ENCODE measurements around the gene XYLT1.
"Not testable (repeated sequence)": the region's sequence is repeated elsewhere in the genome, so short reads cannot be mapped to it uniquely, and the experiment has no call there.

Gene XYLT1

DNA sequence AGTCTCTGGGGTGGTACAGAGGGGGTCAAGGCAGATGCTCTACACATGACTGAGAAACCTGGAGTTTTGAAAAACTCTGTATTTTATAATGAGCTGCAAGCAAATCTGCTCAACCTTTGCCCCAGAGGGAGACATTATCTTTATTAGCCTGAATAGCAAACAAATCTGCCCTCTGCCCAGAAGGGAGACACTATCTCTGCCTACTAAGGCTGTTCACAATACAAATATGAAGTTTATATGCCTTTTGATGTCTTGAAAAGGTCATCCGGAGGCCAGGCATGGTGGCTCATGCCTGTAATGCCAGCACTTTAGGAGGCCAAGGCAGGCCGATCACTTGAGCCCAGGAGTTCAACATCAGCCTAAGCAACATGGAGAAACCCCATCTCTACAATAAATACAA is 11.0 kb upstream of the XYLT1 start:
- Histone ChIP-seq H3K36me3 (ENCODE audit: control insufficient read depth, low read length) (no peaks in the 10 kb centered on the region), H3K9me2 (replicated peaks; ENCODE audit: control insufficient read depth, low read length) (no peaks in the 10 kb centered on the region), H3K27ac (ENCODE audit: low read depth, low read length) (no peak overlapping the region), H3K27me3 (ENCODE audit: control insufficient read depth, low read length) (peaks cover 14% of the 10 kb centered on the region), H3K4me3 (ENCODE audit: low read length) (no peak overlapping the region), H3K9me3 (ENCODE audit: control insufficient read depth, insufficient read depth, low read length) (no peaks in the 10 kb centered on the region), H3K4me1 (ENCODE audit: control insufficient read depth, low read length) (peaks cover 2% of the 10 kb centered on the region), H4K20me1 (ENCODE audit: control insufficient read depth, insufficient read depth, low read depth, low read length) (no peaks in the 10 kb centered on the region), H3K79me2 (ENCODE audit: control insufficient read depth, low read length) (no peaks in the 10 kb centered on the region), H3F3A (ENCODE audit: control insufficient read depth, insufficient read depth) (no peaks in the 10 kb centered on the region), H3K4me2 (ENCODE audit: low read length) (no peak overlapping the region)
- TF ChIP-seq, protein P1, sequence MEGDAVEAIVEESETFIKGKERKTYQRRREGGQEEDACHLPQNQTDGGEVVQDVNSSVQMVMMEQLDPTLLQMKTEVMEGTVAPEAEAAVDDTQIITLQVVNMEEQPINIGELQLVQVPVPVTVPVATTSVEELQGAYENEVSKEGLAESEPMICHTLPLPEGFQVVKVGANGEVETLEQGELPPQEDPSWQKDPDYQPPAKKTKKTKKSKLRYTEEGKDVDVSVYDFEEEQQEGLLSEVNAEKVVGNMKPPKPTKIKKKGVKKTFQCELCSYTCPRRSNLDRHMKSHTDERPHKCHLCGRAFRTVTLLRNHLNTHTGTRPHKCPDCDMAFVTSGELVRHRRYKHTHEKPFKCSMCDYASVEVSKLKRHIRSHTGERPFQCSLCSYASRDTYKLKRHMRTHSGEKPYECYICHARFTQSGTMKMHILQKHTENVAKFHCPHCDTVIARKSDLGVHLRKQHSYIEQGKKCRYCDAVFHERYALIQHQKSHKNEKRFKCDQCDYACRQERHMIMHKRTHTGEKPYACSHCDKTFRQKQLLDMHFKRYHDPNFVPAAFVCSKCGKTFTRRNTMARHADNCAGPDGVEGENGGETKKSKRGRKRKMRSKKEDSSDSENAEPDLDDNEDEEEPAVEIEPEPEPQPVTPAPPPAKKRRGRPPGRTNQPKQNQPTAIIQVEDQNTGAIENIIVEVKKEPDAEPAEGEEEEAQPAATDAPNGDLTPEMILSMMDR (IDR thresholded peaks at IDR 0.05; ENCODE audit: low read depth, low read length, poor library complexity, severe bottlenecking): no peak

DNA sequence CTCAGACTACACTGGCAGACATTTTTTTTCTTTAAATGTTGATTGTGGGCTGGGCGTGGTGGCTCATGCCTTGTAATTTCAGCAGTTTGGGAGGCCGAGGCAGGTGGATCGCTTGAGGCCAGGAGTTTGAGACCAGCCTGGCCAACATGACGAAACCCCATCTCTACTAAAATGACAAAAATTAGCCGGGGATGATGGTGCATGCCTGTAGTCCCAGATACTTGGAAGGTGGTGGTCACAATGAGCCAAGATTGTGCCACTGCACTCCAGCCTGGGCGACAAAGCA is 6.4 kb upstream of the XYLT1 start:
- H3K9me2 ChIP-seq (replicated peaks; ENCODE audit: control insufficient read depth, low read length); H3K79me2 ChIP-seq (ENCODE audit: control insufficient read depth, low read length); H3K9me3 ChIP-seq (ENCODE audit: control insufficient read depth, insufficient read depth, low read length); H3F3A ChIP-seq (ENCODE audit: control insufficient read depth, insufficient read depth); H3K27ac ChIP-seq (ENCODE audit: low read depth, low read length); H3K4me2 ChIP-seq (ENCODE audit: low read length); H3K4me3 ChIP-seq (ENCODE audit: low read length); H4K20me1 ChIP-seq (ENCODE audit: control insufficient read depth, insufficient read depth, low read depth, low read length); H3K36me3 ChIP-seq (ENCODE audit: control insufficient read depth, low read length): not testable (repeated sequence)
- Histone ChIP-seq H3K4me1 (ENCODE audit: control insufficient read depth, low read length) (peaks cover 22% of the 10 kb centered on the region), H3K27me3 (ENCODE audit: control insufficient read depth, low read length) (peaks cover 33% of the 10 kb centered on the region)

DNA sequence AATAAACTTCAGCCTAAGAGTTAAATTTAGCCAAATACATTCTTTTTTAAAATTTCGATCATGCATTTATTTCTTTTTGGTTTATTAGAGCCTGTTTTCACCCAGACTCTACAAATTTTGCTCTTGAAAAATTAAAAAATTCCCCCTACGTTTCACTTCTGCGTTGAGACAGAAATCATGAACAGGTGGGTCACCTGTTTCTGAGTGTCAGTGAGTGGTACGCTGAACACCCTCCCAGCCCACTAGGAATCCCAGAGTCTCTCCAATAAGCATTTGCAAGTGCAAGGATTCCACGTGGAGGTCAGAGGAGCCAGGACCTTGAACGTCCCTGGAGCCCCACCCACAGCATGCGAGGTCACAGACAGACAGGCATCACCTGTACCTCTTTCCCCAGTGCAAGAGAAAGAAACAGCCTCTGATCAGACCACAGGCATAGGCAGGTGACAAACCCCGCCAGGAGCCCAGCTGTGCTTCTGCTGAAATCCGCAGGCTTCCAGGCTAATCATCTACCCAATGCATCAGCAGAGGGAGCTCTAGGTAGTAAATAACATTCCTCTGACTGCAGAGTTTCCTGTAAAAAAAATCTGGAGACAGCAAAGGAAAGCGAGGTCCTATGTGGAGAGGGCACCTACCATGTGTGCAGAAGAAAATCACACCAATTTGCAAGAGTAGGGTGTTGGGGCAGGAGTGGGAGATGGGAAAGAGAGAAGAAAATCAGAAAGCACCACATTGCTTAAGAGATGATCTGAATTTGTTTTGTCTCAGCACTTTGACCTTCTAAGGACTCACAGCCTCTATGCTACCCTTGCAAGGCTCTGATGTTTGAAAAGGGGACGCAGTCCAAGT is 5.9 kb upstream of the XYLT1 start:
- H3F3A ChIP-seq (ENCODE audit: control insufficient read depth, insufficient read depth): peaks cover 4% of the 10 kb centered on the region; the same call in 1 of the 2 replicates
- no peak overlapping the region for H3K4me3 ChIP-seq (ENCODE audit: low read length)
- no peaks in the 10 kb centered on the region for H3K36me3 ChIP-seq (ENCODE audit: control insufficient read depth, low read length)
- H3K4me2 ChIP-seq (ENCODE audit: low read length): peak overlapping the region; percentile 37
- peaks cover 22% of the 10 kb centered on the region for H3K4me1 ChIP-seq (ENCODE audit: control insufficient read depth, low read length)
- H3K9me3 ChIP-seq (ENCODE audit: control insufficient read depth, insufficient read depth, low read length): no peaks in the 10 kb centered on the region
- H3K9me2 ChIP-seq (replicated peaks; ENCODE audit: control insufficient read depth, low read length): no peaks in the 10 kb centered on the region
- H4K20me1 ChIP-seq (ENCODE audit: control insufficient read depth, insufficient read depth, low read depth, low read length): no peaks in the 10 kb centered on the region
- H3K27ac ChIP-seq (ENCODE audit: low read depth, low read length): no peak overlapping the region
- H3K79me2 ChIP-seq (ENCODE audit: control insufficient read depth, low read length): no peaks in the 10 kb centered on the region
- peaks cover 32% of the 10 kb centered on the region for H3K27me3 ChIP-seq (ENCODE audit: control insufficient read depth, low read length)
- TF ChIP-seq, protein P1 (IDR thresholded peaks at IDR 0.05; ENCODE audit: low read depth, low read length, poor library complexity, severe bottlenecking): peak; percentile 62
- TF ChIP-seq EZH2phosphoT487 (IDR thresholded peaks at IDR 0.05; ENCODE audit: borderline replicate concordance, low read length): no peak

DNA sequence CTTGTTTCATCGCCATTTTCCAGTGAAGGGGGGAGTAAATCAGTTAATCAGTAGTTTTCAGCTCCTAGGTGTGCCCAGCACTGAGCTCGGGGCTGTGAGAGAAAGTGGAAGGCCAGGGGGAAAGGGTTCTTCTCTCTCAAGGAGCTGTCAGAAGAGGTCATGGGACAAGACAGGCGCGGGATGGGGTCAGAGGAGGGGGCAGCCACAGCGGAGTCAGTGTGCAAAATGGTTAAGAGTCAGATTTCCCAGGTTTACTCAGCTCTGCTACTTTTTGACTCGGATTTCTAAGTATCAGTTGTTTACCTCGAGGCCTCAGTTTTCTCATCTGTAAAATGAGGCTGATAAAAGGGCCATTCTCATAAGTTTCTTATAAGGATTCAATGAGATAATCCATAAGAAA is 4.3 kb upstream of the XYLT1 start:
- peaks cover 10% of the 10 kb centered on the region; the same call in 1 of the 2 replicates for H3F3A ChIP-seq (ENCODE audit: control insufficient read depth, insufficient read depth)
- H3K9me2 ChIP-seq (replicated peaks; ENCODE audit: control insufficient read depth, low read length): no peaks in the 10 kb centered on the region
- peaks cover 32% of the 10 kb centered on the region for H3K27me3 ChIP-seq (ENCODE audit: control insufficient read depth, low read length)
- H4K20me1 ChIP-seq (ENCODE audit: control insufficient read depth, insufficient read depth, low read depth, low read length): no peaks in the 10 kb centered on the region
- peaks cover 28% of the 10 kb centered on the region for H3K4me1 ChIP-seq (ENCODE audit: control insufficient read depth, low read length)
- H3K36me3 ChIP-seq (ENCODE audit: control insufficient read depth, low read length): no peaks in the 10 kb centered on the region
- H3K4me3 ChIP-seq (ENCODE audit: low read length): no peak overlapping the region
- peak overlapping the region; percentile 19; the same call in 1 of the 2 replicates for H3K4me2 ChIP-seq (ENCODE audit: low read length)
- no peaks in the 10 kb centered on the region for H3K9me3 ChIP-seq (ENCODE audit: control insufficient read depth, insufficient read depth, low read length)
- TF ChIP-seq, protein P1 (IDR thresholded peaks at IDR 0.05; ENCODE audit: low read depth, low read length, poor library complexity, severe bottlenecking): no peak
- TF ChIP-seq EZH2phosphoT487 (IDR thresholded peaks at IDR 0.05; ENCODE audit: borderline replicate concordance, low read length): no peak
- H3K27ac ChIP-seq (ENCODE audit: low read depth, low read length): no peak overlapping the region
- H3K79me2 ChIP-seq (ENCODE audit: control insufficient read depth, low read length): peaks cover 1% of the 10 kb centered on the region

Measured in DOHH2 (cell line).